Naive thymus-derived CD4-positive, alpha-beta T cell (primary cell): ENCODE data around the gene CTNNBIP1. TPM values are rescaled to one million over a fixed set of nuclear protein-coding genes. Genes with fewer than 3 reads are reported as not detected.
A peak's percentile ranks its signal among the peaks of the same experiment; 100 is the strongest.

Experiments
- ATAC-seq: fragments of 150-1000 bp; cut with Tn5 transposase; 2 replicates; pipeline ENCODE4 v1.10.0; 2021; ENCODE audit warnings: mild to moderate bottlenecking, moderate library complexity
- CTCF ChIA-PET: fragments of 350-600 bp; sonication (Branson Sonifier 250); formaldehyde crosslinking; loops from one replicate; lab custom pipeline; 2021; ENCODE audit warnings: antibody characterized with exemption; lab: Charles Lee
- POLR2A ChIA-PET: fragments of 350-600 bp; sonication (Branson Sonifier 250); formaldehyde crosslinking; loops from one replicate; lab custom pipeline; 2021; ENCODE audit warnings: antibody characterized with exemption, inconsistent platforms; lab: Charles Lee
- DNase-seq, 9 donors: peaks; one replicate each; pipeline versions ENCODE4 v3.0.0 to v3.0.0-alpha.2; 2020 to 2022; ENCODE audit warnings: mixed read lengths in 1 of 9
- H3K27ac ChIP-seq: one replicate; pipeline ENCODE4 v1.7.0; 2013; ENCODE audit warnings: mild to moderate bottlenecking, low read depth, low read length, moderate library complexity
- H3K27me3 ChIP-seq, 2 donors: one replicate each; pipeline ENCODE4 v1.7.0; 2013; ENCODE audit warnings: low read length in 2 of 2, mild to moderate bottlenecking in 2 of 2, moderate library complexity in 2 of 2; ENCODE audit not compliant: control insufficient read depth in 2 of 2, insufficient read depth in 2 of 2
- H3K36me3 ChIP-seq, 3 experiments: 1 replicate in 2 of 3; 2 replicates in 1 of 3; pipeline ENCODE4 v1.7.0; 2013; ENCODE audit warnings: low read length in 3 of 3, mild to moderate bottlenecking in 3 of 3, moderate library complexity in 1 of 3; ENCODE audit not compliant: insufficient read depth in 3 of 3, control insufficient read depth in 2 of 3
- H3K4me1 ChIP-seq, 2 donors: one replicate each; pipeline ENCODE4 v1.7.0; 2013; ENCODE audit warnings: low read length in 2 of 2, mild to moderate bottlenecking in 2 of 2, moderate library complexity in 1 of 2; ENCODE audit not compliant: control insufficient read depth in 2 of 2, insufficient read depth in 2 of 2
- H3K4me3 ChIP-seq: 2 replicates; pipeline ENCODE4 v1.7.0; 2013; ENCODE audit warnings: mild to moderate bottlenecking, low read length
- H3K9me3 ChIP-seq, 3 experiments: 1 replicate in 2 of 3; 2 replicates in 1 of 3; pipeline ENCODE4 v1.7.0; 2013; ENCODE audit warnings: low read length in 3 of 3; ENCODE audit not compliant: control insufficient read depth in 2 of 3
- H3K27ac Mint-ChIP-seq, 9 donors: one replicate each; pipeline ENCODE4 v1.8.0; 2020 to 2022; ENCODE audit warnings: mixed read lengths in 9 of 9, mild to moderate bottlenecking in 8 of 9, moderate library complexity in 5 of 9, inconsistent platforms in 2 of 9
- H3K27me3 Mint-ChIP-seq, 5 donors: one replicate each; pipeline ENCODE4 v1.8.0; 2021 to 2022; ENCODE audit warnings: mixed read lengths in 5 of 5, mild to moderate bottlenecking in 1 of 5
- H3K36me3 Mint-ChIP-seq, 5 donors: one replicate each; pipeline ENCODE4 v1.8.0; 2020 to 2022; ENCODE audit warnings: mixed read lengths in 5 of 5, mild to moderate bottlenecking in 3 of 5, inconsistent platforms in 1 of 5
- H3K4me1 Mint-ChIP-seq, 7 donors: one replicate each; pipeline ENCODE4 v1.8.0; 2020 to 2022; ENCODE audit warnings: mixed read lengths in 7 of 7, mild to moderate bottlenecking in 3 of 7, inconsistent platforms in 1 of 7
- H3K4me3 Mint-ChIP-seq, 10 donors: one replicate each; pipeline ENCODE4 v1.8.0; 2020 to 2022; ENCODE audit warnings: mild to moderate bottlenecking in 10 of 10, mixed read lengths in 10 of 10, moderate library complexity in 6 of 10, inconsistent platforms in 2 of 10
- H3K9me3 Mint-ChIP-seq, 11 donors: one replicate each; pipeline ENCODE4 v1.8.0; 2020 to 2022; ENCODE audit warnings: mixed read lengths in 11 of 11, mild to moderate bottlenecking in 4 of 11, inconsistent platforms in 1 of 11, moderate library complexity in 1 of 11
- intact Hi-C, 2 donors: fragments of 100-400 bp; cut with micrococcal nuclease; formaldehyde crosslinking; loops; one replicate each; pipeline ENCODE4 v1.15.1; 2023
- polyA plus RNA-seq, 2 donors: library from polyadenylated mRNA; unstranded; fragments of 300-500 nt; fragmentation: Illumina TruSeq; gene quantifications; one replicate each; pipeline ENCODE4 v1.2.3, GENCODE V29; 2021
- total RNA-seq, 6 experiments: library from RNA in 5 of 6; stranded (reverse) in 5 of 6; gene quantifications; 1 replicate in 5 of 6; 2 replicates in 1 of 6; pipeline ENCODE4 v1.2.3 and lab custom pipeline; 2021 to 2026

Gene CTNNBIP1
- total and polyA plus RNA-seq, 7 experiments from 2014 or later = 5.3 to 17.2 (median 7.2) TPM

DNA sequence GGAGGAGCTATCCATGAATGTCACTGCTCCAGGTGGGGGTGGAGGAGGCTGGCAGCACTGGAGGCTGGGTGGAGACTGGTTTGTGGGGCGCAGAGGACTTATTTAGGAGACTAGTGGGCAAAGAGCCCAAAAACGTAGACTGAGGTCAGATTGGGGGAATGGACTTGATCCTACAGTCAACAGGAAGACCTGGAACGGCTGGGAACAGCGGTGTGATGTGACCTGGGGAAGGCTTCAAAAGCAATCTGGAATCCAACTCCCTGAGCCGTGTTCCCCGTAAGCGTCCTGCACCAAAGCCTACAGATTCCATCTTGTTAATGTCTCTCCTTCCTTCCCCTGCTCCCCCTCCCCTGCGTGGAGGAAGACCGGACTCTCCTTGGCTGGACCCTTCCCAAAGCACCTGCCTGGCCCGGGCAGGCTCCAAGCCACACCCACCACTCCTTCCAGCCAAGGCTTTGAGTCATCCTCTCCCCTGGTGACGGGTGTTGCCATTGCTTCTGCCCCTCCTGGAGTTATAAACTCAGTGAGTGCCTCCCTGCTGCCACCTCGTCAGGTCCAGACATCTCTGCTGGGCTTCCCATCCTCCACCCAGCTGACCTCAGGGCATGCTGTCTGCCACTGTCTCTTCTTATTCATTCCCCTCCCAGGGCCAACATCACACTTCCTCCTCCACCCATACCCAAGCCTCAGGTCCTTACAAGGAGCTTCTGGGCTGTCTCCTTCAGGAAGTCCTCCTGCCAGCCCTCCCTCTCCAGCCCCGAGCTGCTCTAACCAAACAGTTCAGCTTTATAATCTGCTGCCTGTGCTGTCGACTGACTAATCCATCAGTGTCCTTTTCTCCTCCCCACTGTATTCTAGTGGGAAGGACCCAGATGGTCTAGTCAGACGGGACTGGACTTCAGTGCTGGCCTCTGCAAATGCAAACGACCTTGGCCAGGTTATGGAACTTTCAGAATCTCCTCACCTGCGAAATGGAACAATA is 84.7 kb downstream of the CTNNBIP1 start:
- intact Hi-C loops = loop anchor here in 1 of 2 donors (2.0 to 10.0 kb wide), 6 partner anchors 25 to 951 kb away; partner anchors contain the start of genes ENO1, GPR157 and UBE4B
- peak overlapping the region; percentile 65 for H3K4me3 ChIP-seq
- POLR2A ChIA-PET = interaction anchor here (1.3 to 1.4 kb wide), 3 partner anchors 12 to 195 kb away, joined by 3 to 6 read pairs (median 5); no protein-coding TSS in a partner anchor

DNA sequence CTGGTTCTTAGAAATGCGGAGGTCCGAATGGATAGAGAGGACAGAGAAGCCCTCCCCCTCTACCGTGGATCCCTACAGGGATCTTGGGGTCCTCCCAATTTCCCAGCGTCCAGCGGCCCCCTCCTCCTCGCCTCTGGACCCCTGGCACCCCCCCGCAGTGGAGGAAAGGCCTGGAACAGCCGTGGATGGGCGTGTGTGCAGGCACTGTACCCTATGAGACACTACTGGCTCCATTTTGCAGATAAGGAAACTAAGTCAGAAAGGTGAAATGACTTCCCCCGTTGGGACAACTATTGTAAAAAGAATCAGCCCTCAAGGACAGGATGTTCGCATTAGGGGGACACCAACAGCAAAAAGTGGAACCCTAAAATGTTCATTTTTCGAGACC is 85.4 kb downstream of the CTNNBIP1 start:
- Mint-ChIP-seq H3K27me3 (peaks cover 0 to 5% (median 0%) of the 10 kb centered on the region in 5 donors), H3K36me3 (peaks cover 0 to 8% (median 0%) of the 10 kb centered on the region in 5 donors), H3K9me3 (peaks cover 0 to 2% (median 0%) of the 10 kb centered on the region in 11 donors), H3K27ac (peak overlapping the region; percentile 42 to 96 (median 86)), H3K4me1 (peaks cover 31 to 52% (median 43%) of the 10 kb centered on the region in 7 donors), H3K4me3 (peak overlapping the region; percentile 64 to 96 (median 83))
- H3K27ac ChIP-seq = peak overlapping the region; percentile 68
- H3K4me3 ChIP-seq = peak overlapping the region; percentile 65
- DNase-seq (peak in 2 of 9 donors; percentile 13 to 22), ATAC-seq (no peak)
- CTCF ChIA-PET = no interaction called here
- H3K27me3 ChIP-seq = no peaks in the 10 kb centered on the region
- H3K9me3 ChIP-seq = no peaks in the 10 kb centered on the region
- H3K4me1 ChIP-seq = peaks cover 24 to 34% of the 10 kb centered on the region in 2 donors
- POLR2A ChIA-PET = no interaction called here
- intact Hi-C loops = loop anchor here (1.0 to 10.0 kb wide), 9 partner anchors 26 to 950 kb away; partner anchors contain the start of genes ENO1 (in 1 of the 2), GPR157 (in 1 of the 2), TMEM201 (in 1 of the 2) and UBE4B (in 1 of the 2)
- H3K36me3 ChIP-seq = peaks cover 0 to 3% (median 0%) of the 10 kb centered on the region in 3 experiments

More for the DNA sequence above, 84.7 kb downstream of the CTNNBIP1 start:
- Histone ChIP-seq H3K9me3 (no peaks in the 10 kb centered on the region), H3K36me3 (peaks cover 0 to 3% (median 0%) of the 10 kb centered on the region in 3 experiments), H3K27ac (peak overlapping the region; percentile 31), H3K4me1 (peaks cover 24 to 32% of the 10 kb centered on the region in 2 donors), H3K27me3 (no peaks in the 10 kb centered on the region)
- peak overlapping the region; percentile 66 to 96 (median 86) for H3K27ac Mint-ChIP-seq
- H3K36me3 Mint-ChIP-seq = peaks cover 0 to 6% (median 0%) of the 10 kb centered on the region in 5 donors
- peak in 8 of 9 donors; percentile 24 to 57 (median 32) for DNase-seq
- H3K4me1 Mint-ChIP-seq = peaks cover 30 to 47% (median 39%) of the 10 kb centered on the region in 7 donors
- H3K27me3 Mint-ChIP-seq = peaks cover 0 to 7% (median 0%) of the 10 kb centered on the region in 5 donors
- peaks cover 0 to 2% (median 0%) of the 10 kb centered on the region in 11 donors for H3K9me3 Mint-ChIP-seq
- CTCF ChIA-PET = no interaction called here
- H3K4me3 Mint-ChIP-seq = peak overlapping the region; percentile 64 to 96 (median 83)
- peak; percentile 36 for ATAC-seq

DNA sequence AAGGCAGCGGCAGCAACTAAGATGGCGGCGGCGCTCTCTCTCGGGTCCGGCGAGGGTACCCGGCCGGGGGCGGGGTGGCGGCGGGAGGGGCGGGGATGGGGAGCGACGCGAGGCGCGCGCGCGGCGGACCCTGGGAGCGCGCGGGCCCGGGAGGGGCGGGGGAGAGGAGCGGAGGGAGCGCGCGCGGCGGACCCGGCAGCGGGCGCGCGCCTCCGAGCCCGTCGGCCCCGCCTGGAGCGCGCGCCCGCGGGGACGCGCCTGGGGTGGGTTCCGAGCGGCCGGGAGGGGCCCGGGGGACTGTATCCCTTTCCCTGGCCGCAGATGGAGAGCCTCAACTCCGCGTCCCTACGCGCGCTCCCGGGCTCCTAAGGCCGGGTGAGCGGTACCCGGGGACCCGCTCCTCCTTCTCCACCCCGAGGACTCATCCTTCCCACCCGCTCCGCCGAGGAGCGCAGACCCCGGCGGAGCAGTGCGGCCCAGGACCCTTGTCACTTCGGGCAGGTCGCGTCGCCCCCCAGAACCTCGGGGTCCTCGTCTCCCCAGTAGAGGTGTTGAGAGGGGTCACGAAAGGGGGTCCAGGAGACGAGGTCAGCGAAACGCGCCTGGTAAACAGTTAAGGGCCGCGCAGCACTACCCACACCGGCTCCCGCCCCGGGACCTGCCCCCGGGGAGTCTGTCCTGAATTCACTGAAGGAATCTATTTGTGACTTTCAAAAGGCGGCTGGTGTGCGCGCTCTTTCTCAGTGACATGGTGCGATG is 85.9 kb downstream of the CTNNBIP1 start, which contains the start of gene CLSTN1:
CLSTN1 (minus strand) TSS at position 23 of the 759 bp plus-strand sequence. CDS start 232 bp downstream, outside the sequence.
- ATAC-seq (peak; percentile 86), DNase-seq (peak; percentile 73 to 88 (median 84))
- H3K27me3 Mint-ChIP-seq = peaks cover 0 to 3% (median 0%) of the 10 kb centered on the region in 5 donors
- Histone ChIP-seq H3K27ac (peak within 1 kb of the TSS; percentile 68), H3K9me3 (no peaks in the 10 kb centered on the region), H3K27me3 (no peaks in the 10 kb centered on the region), H3K4me3 (peak within 1 kb of the TSS; percentile 82), H3K4me1 (peaks cover 24 to 34% of the 10 kb centered on the region in 2 donors), H3K36me3 (peaks cover 0 to 3% (median 0%) of the 10 kb centered on the region in 3 experiments)
- intact Hi-C loops = loop anchor here (1.0 to 10.0 kb wide), 15 partner anchors 23 to 949 kb away; partner anchors contain the start of genes CTNNBIP1 (in 1 of the 2), ENO1 (in 1 of the 2), GPR157 (in 1 of the 2) and TMEM201 (in 1 of the 2)
- POLR2A ChIA-PET = interaction anchor here (0.6 kb wide), 1 partner anchor 173 kb away, joined by 3 read pairs; the partner anchor contains the start of gene PIK3CD
- peaks cover 31 to 52% (median 46%) of the 10 kb centered on the region in 7 donors for H3K4me1 Mint-ChIP-seq
- peak within 1 kb of the TSS; percentile 95 to 99 (median 98) for H3K4me3 Mint-ChIP-seq
- H3K9me3 Mint-ChIP-seq = peaks cover 0 to 2% (median 0%) of the 10 kb centered on the region in 11 donors
- peak within 1 kb of the TSS; percentile 80 to 97 (median 93) for H3K27ac Mint-ChIP-seq
- H3K36me3 Mint-ChIP-seq = peaks cover 0 to 8% (median 0%) of the 10 kb centered on the region in 5 donors
- CTCF ChIA-PET = no interaction called here

DNA sequence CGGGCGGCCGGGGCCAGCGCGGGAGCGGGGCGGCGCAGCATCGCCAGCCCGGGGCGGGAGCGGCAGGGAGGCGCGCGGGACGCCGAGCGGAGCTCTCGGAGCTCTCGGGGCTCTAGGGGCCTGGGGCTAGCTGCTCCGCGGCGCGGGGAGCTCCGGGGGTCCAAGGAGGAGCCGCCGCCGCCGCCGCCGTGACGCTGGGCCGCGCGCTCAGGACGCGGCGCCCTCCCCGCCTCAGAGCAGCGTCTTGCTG is 86.5 kb downstream of the CTNNBIP1 start:
- H3K27me3 Mint-ChIP-seq = peaks cover 0 to 2% (median 0%) of the 10 kb centered on the region in 5 donors
- DNase-seq (no peak), ATAC-seq (no peak)
- no peak overlapping the region for H3K4me3 ChIP-seq
- H3K27me3 ChIP-seq = no peaks in the 10 kb centered on the region
- peaks cover 0 to 8% (median 0%) of the 10 kb centered on the region in 5 donors for H3K36me3 Mint-ChIP-seq
- H3K4me1 ChIP-seq = peaks cover 24 to 34% of the 10 kb centered on the region in 2 donors
- peak overlapping the region; percentile 62 for H3K27ac ChIP-seq
- H3K4me1 Mint-ChIP-seq = peaks cover 31 to 52% (median 49%) of the 10 kb centered on the region in 7 donors
- peaks cover 0 to 2% (median 0%) of the 10 kb centered on the region in 11 donors for H3K9me3 Mint-ChIP-seq
- peak overlapping the region in 1 of 9 donors; percentile 32 for H3K27ac Mint-ChIP-seq
- ChIA-PET POLR2A (interaction anchor here (0.6 kb wide), 1 partner anchor 172 kb away, joined by 3 read pairs; the partner anchor contains the start of gene PIK3CD), CTCF (no interaction called here)
- intact Hi-C loops = loop anchor here (1.0 to 10.0 kb wide), 8 partner anchors 23 to 949 kb away; partner anchors contain the start of genes CTNNBIP1 (in 1 of the 2) and ENO1 (in 1 of the 2)
- H3K4me3 Mint-ChIP-seq = peak overlapping the region; percentile 47 to 96 (median 64)
- H3K9me3 ChIP-seq = no peaks in the 10 kb centered on the region
- peaks cover 0 to 3% (median 0%) of the 10 kb centered on the region in 3 experiments for H3K36me3 ChIP-seq

DNA sequence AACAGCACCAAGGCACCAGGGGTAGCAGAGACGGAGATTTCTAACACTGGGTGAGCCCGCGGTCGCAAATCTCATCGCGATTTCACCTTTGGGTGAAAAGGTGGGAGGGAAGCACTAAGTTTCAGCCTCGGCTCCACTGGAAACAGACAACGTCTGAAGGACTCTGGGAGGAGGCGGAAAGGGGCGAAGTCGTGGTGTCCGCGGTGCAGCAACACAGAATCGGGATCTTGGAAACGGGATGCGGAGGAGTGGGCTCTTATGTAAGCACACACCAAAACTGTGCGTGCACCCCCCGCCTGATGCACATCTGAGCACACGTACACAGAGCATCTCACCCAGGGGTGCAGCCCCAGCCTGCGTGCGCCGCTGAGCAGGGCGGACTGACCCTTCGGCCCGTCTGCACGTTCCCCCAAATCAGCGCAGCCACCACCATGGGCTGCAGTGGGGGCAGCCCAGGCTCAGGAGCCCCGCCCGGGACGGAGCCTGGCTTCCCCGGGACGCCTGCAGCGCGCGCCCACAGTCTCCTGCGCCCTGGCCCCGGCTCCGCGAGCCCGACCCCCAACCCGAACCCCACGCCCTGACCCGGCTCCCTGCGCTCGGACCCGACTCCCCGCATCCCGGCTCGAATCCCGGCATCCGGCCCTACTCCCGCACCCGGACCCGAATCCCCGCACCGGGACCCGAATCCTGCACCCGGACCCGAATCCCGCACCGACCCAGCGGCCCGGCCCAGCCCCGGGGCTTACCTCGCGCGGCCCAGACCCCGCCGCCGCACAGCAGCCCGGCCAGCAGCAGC is 87.0 kb downstream of the CTNNBIP1 start:
- H3K4me3 Mint-ChIP-seq = peak overlapping the region; percentile 95 to 99 (median 98)
- no peaks in the 10 kb centered on the region for H3K27me3 ChIP-seq
- H3K36me3 Mint-ChIP-seq = peaks cover 0 to 8% (median 0%) of the 10 kb centered on the region in 5 donors
- CTCF ChIA-PET = interaction anchor here (1.4 kb wide), 1 partner anchor 51 kb away, joined by 5 read pairs; no protein-coding TSS in a partner anchor
- peak overlapping the region; percentile 80 to 97 (median 93) for H3K27ac Mint-ChIP-seq
- DNase-seq (peak in 6 of 9 donors; percentile 15 to 39 (median 28)), ATAC-seq (no peak)
- H3K4me1 Mint-ChIP-seq = peaks cover 31 to 52% (median 49%) of the 10 kb centered on the region in 7 donors
- peak overlapping the region; percentile 82 for H3K4me3 ChIP-seq
- H3K4me1 ChIP-seq = peaks cover 24 to 34% of the 10 kb centered on the region in 2 donors
- no peaks in the 10 kb centered on the region for H3K9me3 ChIP-seq
- intact Hi-C loops = loop anchor here (1.0 to 10.0 kb wide), 8 partner anchors 22 to 948 kb away; partner anchors contain the start of genes CTNNBIP1 (in 1 of the 2) and ENO1 (in 1 of the 2)
- peak overlapping the region; percentile 62 for H3K27ac ChIP-seq
- H3K27me3 Mint-ChIP-seq = peaks cover 0 to 2% (median 0%) of the 10 kb centered on the region in 5 donors
- peaks cover 0 to 2% (median 0%) of the 10 kb centered on the region in 11 donors for H3K9me3 Mint-ChIP-seq
- POLR2A ChIA-PET = interaction anchor here (0.6 to 0.9 kb wide), 3 partner anchors 19 to 172 kb away, joined by 3 to 9 read pairs (median 3); partner anchors contain the start of gene PIK3CD
- peaks cover 0 to 3% (median 0%) of the 10 kb centered on the region in 3 experiments for H3K36me3 ChIP-seq
